ENCODE results near the gene TRAPPC12. TPM values are rescaled to one million over a fixed set of nuclear protein-coding genes. Genes with fewer than 3 reads are reported as not detected.
"Not testable (repeated sequence)": the region's sequence is repeated elsewhere in the genome, so short reads cannot be mapped to it uniquely, and the experiment has no call there.

TRAPPC12 gene
- total RNA-seq, 1 experiment from 2014 or later = 69.1 TPM

- Histone ChIP-seq H3K27ac (ENCODE audit: low read length) (no peak overlapping the region), H3K9ac (ENCODE audit: low read length) (no peak overlapping the region), H3K4me1 (ENCODE audit: low read length) (peaks cover 6% of the 10 kb centered on the region; the same call in 1 of the 2 replicates), H3K4me3 (ENCODE audit: low read length) (no peak overlapping the region), H3K4me2 (ENCODE audit: low read depth, low read length, poor library complexity, severe bottlenecking) (no peak overlapping the region), H2AFZ (ENCODE audit: low read length) (no peak overlapping the region), H4K20me1 (ENCODE audit: insufficient read depth, low read depth, low read length) (no peaks in the 10 kb centered on the region), H3K27me3 (ENCODE audit: low read length) (no peaks in the 10 kb centered on the region), H3K9me3 (ENCODE audit: low read length) (no peaks in the 10 kb centered on the region), H3K9me2 (replicated peaks; ENCODE audit: insufficient read depth, low read length) (no peaks in the 10 kb centered on the region), H3K36me3 (ENCODE audit: insufficient read depth, low read length) (peaks cover 11% of the 10 kb centered on the region), H3K79me2 (ENCODE audit: low read length) (no peaks in the 10 kb centered on the region)
- no peak for DNase-seq
These were observed 114.1 kb downstream of the TRAPPC12 start for GRCh38 chr2:3493615-3494007.

DNA sequence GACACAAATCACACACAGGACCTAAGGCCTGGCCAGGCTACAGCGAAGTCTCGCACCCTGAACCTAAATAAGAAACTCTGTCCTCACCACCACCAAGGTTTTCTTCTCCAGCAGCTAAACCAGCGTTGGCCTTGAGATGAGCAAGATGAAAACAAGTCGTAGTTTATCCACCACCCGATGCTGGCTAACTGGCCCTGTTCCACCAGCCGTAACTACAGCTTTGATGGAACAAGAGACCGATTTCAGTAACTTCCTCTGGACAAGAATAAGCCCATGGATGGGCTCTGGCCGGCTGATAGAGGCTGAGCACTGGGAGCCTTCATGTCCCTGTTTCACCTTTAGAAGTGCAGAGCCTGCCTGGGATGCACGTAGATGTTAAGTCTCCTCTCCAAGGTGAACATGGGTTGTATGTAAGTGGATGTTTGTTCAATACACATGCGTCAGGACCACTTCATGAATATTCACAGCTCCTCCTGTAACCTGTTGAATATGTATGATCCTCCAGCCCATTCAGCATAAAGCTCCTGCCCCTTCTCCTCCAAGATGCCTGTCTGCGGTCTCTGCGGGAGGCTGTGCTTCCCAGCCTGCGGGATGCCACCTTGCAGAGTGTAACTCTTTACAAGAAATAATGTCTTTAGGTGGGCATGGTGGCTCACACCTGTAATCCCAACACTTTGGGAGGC lies 115.6 kb downstream of the TRAPPC12 start:
- no peak overlapping the region for H3K27ac ChIP-seq (ENCODE audit: low read length)
- no peaks in the 10 kb centered on the region for H3K27me3 ChIP-seq (ENCODE audit: low read length)
- H2AFZ ChIP-seq (ENCODE audit: low read length) = no peak overlapping the region
- no peak overlapping the region for H3K9ac ChIP-seq (ENCODE audit: low read length)
- H3K4me1 ChIP-seq (ENCODE audit: low read length) = peaks cover 6% of the 10 kb centered on the region; the same call in 1 of the 2 replicates
- no peaks in the 10 kb centered on the region for H3K9me2 ChIP-seq (replicated peaks; ENCODE audit: insufficient read depth, low read length)
- no peak overlapping the region for H3K4me3 ChIP-seq (ENCODE audit: low read length)
- H3K79me2 ChIP-seq (ENCODE audit: low read length) = no peaks in the 10 kb centered on the region
- no peak overlapping the region for H3K4me2 ChIP-seq (ENCODE audit: low read depth, low read length, poor library complexity, severe bottlenecking)
- no peaks in the 10 kb centered on the region for H4K20me1 ChIP-seq (ENCODE audit: insufficient read depth, low read depth, low read length)
- peaks cover 20% of the 10 kb centered on the region for H3K36me3 ChIP-seq (ENCODE audit: insufficient read depth, low read length)
- no peak for DNase-seq
- H3K9me3 ChIP-seq (ENCODE audit: low read length) = no peaks in the 10 kb centered on the region

GRCh38 chr2:3496708-3497080 lies 117.2 kb downstream of the TRAPPC12 start:
- H3K4me3 ChIP-seq (ENCODE audit: low read length); H3K9me2 ChIP-seq (replicated peaks; ENCODE audit: insufficient read depth, low read length); H3K9ac ChIP-seq (ENCODE audit: low read length); H3K4me1 ChIP-seq (ENCODE audit: low read length); H3K27ac ChIP-seq (ENCODE audit: low read length); H3K4me2 ChIP-seq (ENCODE audit: low read depth, low read length, poor library complexity, severe bottlenecking); H3K27me3 ChIP-seq (ENCODE audit: low read length); H3K79me2 ChIP-seq (ENCODE audit: low read length); H2AFZ ChIP-seq (ENCODE audit: low read length); H3K9me3 ChIP-seq (ENCODE audit: low read length); H4K20me1 ChIP-seq (ENCODE audit: insufficient read depth, low read depth, low read length); DNase-seq: not testable (repeated sequence)
- peaks cover 20% of the 10 kb centered on the region for H3K36me3 ChIP-seq (ENCODE audit: insufficient read depth, low read length)

DNA sequence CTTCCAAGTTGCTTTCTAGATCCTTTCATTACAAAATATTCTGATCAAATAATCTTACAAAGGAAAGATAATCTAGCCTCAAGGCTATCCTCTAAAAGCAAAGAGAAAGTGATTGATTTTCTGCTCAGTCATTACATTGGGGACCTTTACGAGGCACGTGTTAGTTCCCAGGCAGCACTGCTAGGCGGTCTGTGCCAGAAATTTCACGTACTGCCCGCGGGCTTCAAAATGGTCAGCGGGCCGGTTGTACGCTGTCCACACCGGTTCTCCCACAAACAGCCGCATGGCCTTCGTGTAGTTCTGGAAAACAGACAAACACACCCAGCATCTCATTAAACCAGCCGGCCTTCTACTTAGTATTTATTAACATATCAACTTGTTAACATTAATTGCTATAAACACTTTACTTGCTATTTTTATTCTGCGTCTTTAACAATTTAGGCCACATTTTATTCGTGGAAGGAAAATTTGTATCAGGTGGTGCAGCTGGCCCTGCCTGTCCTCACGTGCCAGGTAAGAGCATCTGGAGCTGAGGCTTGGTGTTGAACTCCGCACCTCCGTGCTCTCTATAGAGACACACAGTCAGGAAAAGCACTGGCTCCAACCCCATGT lies 119.4 kb downstream of the TRAPPC12 start:
- Histone ChIP-seq H3K9ac (ENCODE audit: low read length) (no peak overlapping the region), H3K9me2 (replicated peaks; ENCODE audit: insufficient read depth, low read length) (no peaks in the 10 kb centered on the region), H3K27ac (ENCODE audit: low read length) (no peak overlapping the region), H3K27me3 (ENCODE audit: low read length) (no peaks in the 10 kb centered on the region), H4K20me1 (ENCODE audit: insufficient read depth, low read depth, low read length) (no peaks in the 10 kb centered on the region; the same call in 1 of the 2 replicates), H3K9me3 (ENCODE audit: low read length) (no peaks in the 10 kb centered on the region), H3K4me2 (ENCODE audit: low read depth, low read length, poor library complexity, severe bottlenecking) (no peak overlapping the region), H3K4me1 (ENCODE audit: low read length) (no peaks in the 10 kb centered on the region), H3K36me3 (ENCODE audit: insufficient read depth, low read length) (peaks cover 22% of the 10 kb centered on the region), H3K4me3 (ENCODE audit: low read length) (no peak overlapping the region), H2AFZ (ENCODE audit: low read length) (no peak overlapping the region), H3K79me2 (ENCODE audit: low read length) (peaks cover 14% of the 10 kb centered on the region)
- no peak for DNase-seq

- Histone ChIP-seq H3K9me3 (ENCODE audit: low read length) (no peaks in the 10 kb centered on the region), H3K4me1 (ENCODE audit: low read length) (no peaks in the 10 kb centered on the region)
These were observed 120.9 kb downstream of the TRAPPC12 start for GRCh38 chr2:3500326-3500899.

GRCh38 chr2:3503046-3503445 lies 123.6 kb downstream of the TRAPPC12 start:
- no peaks in the 10 kb centered on the region for H3K4me1 ChIP-seq (ENCODE audit: low read length)
- no peak overlapping the region for H3K9ac ChIP-seq (ENCODE audit: low read length)
- H3K9me2 ChIP-seq (replicated peaks; ENCODE audit: insufficient read depth, low read length) = no peaks in the 10 kb centered on the region
- no peak overlapping the region for H3K4me3 ChIP-seq (ENCODE audit: low read length)
- H3K9me3 ChIP-seq (ENCODE audit: low read length) = no peaks in the 10 kb centered on the region
- peaks cover 54% of the 10 kb centered on the region for H3K79me2 ChIP-seq (ENCODE audit: low read length)
- no peaks in the 10 kb centered on the region for H3K27me3 ChIP-seq (ENCODE audit: low read length)
- H3K27ac ChIP-seq (ENCODE audit: low read length) = no peak overlapping the region
- H3K36me3 ChIP-seq (ENCODE audit: insufficient read depth, low read length) = peaks cover 49% of the 10 kb centered on the region; the same call in 1 of the 2 replicates
- no peak for DNase-seq
- no peak overlapping the region for H3K4me2 ChIP-seq (ENCODE audit: low read depth, low read length, poor library complexity, severe bottlenecking)
- H4K20me1 ChIP-seq (ENCODE audit: insufficient read depth, low read depth, low read length) = no peaks in the 10 kb centered on the region; the same call in 1 of the 2 replicates
- H2AFZ ChIP-seq (ENCODE audit: low read length) = no peak overlapping the region

More at GRCh38 chr2:3500326-3500899, 120.9 kb downstream of the TRAPPC12 start:
- Histone ChIP-seq H3K27me3 (ENCODE audit: low read length) (no peaks in the 10 kb centered on the region), H3K9me2 (replicated peaks; ENCODE audit: insufficient read depth, low read length) (no peaks in the 10 kb centered on the region), H3K27ac (ENCODE audit: low read length) (no peak overlapping the region), H4K20me1 (ENCODE audit: insufficient read depth, low read depth, low read length) (no peaks in the 10 kb centered on the region; the same call in 1 of the 2 replicates), H3K79me2 (ENCODE audit: low read length) (peaks cover 29% of the 10 kb centered on the region), H3K4me3 (ENCODE audit: low read length) (no peak overlapping the region), H3K36me3 (ENCODE audit: insufficient read depth, low read length) (peaks cover 33% of the 10 kb centered on the region), H3K4me2 (ENCODE audit: low read depth, low read length, poor library complexity, severe bottlenecking) (no peak overlapping the region), H3K9ac (ENCODE audit: low read length) (no peak overlapping the region), H2AFZ (ENCODE audit: low read length) (no peak overlapping the region)
- DNase-seq = no peak

DNA sequence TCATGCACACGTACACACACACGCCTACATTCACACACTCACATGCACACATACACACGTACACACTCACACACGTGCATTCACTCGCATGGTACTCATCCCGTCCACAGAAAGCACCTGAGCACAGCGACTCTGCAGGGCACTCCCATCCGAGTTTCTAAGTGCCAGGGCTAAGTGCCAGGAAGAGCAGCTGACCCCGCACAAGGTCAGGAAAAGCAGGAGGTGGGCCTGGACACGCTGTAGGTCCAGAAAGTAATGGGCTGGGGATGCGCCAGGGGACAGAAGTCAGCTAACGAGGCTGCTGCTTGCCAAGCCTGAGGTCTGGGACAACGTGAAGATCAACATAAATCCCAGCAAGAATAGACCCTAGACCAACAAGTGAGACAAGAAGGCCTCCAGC lies 124.0 kb downstream of the TRAPPC12 start:
- Histone ChIP-seq H4K20me1 (ENCODE audit: insufficient read depth, low read depth, low read length) (no peaks in the 10 kb centered on the region; the same call in 1 of the 2 replicates), H3K9me3 (ENCODE audit: low read length) (no peaks in the 10 kb centered on the region), H2AFZ (ENCODE audit: low read length) (no peak overlapping the region), H3K27ac (ENCODE audit: low read length) (no peak overlapping the region), H3K27me3 (ENCODE audit: low read length) (no peaks in the 10 kb centered on the region), H3K4me3 (ENCODE audit: low read length) (no peak overlapping the region), H3K9me2 (replicated peaks; ENCODE audit: insufficient read depth, low read length) (no peaks in the 10 kb centered on the region), H3K4me1 (ENCODE audit: low read length) (no peaks in the 10 kb centered on the region), H3K9ac (ENCODE audit: low read length) (no peak overlapping the region), H3K4me2 (ENCODE audit: low read depth, low read length, poor library complexity, severe bottlenecking) (no peak overlapping the region), H3K79me2 (ENCODE audit: low read length) (peaks cover 57% of the 10 kb centered on the region), H3K36me3 (ENCODE audit: insufficient read depth, low read length) (peaks cover 45% of the 10 kb centered on the region; the same call in 1 of the 2 replicates)
- DNase-seq = no peak

DNA sequence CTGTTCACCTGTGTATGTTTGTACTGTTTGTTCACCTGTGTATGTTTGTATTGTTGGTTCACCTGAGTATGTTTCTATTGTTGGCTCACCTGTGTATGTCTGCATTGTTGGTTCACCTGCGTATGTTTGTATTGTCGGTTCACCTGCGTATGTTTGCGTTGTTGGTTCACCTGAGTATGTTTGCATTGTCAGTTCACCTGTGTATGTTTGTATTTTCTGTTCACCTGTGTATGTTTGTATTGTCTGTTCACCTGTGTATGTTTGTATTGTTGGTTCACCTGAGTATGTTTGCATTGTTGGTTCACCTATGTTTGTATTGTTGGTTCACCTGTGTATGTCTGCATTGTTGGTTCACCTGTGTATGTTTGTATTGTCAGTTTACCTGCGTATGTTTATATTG lies 125.2 kb downstream of the TRAPPC12 start:
- no peaks in the 10 kb centered on the region; the same call in 1 of the 2 replicates for H4K20me1 ChIP-seq (ENCODE audit: insufficient read depth, low read depth, low read length)
- H3K9me3 ChIP-seq (ENCODE audit: low read length) = no peaks in the 10 kb centered on the region
- no peak overlapping the region for H3K27ac ChIP-seq (ENCODE audit: low read length)
- no peaks in the 10 kb centered on the region for H3K9me2 ChIP-seq (replicated peaks; ENCODE audit: insufficient read depth, low read length)
- DNase-seq = no peak
- H3K4me2 ChIP-seq (ENCODE audit: low read depth, low read length, poor library complexity, severe bottlenecking) = no peak overlapping the region
- no peaks in the 10 kb centered on the region for H3K27me3 ChIP-seq (ENCODE audit: low read length)
- H3K36me3 ChIP-seq (ENCODE audit: insufficient read depth, low read length) = peaks cover 38% of the 10 kb centered on the region
- peaks cover 64% of the 10 kb centered on the region for H3K79me2 ChIP-seq (ENCODE audit: low read length)
- H2AFZ ChIP-seq (ENCODE audit: low read length) = no peak overlapping the region
- H3K4me3 ChIP-seq (ENCODE audit: low read length) = no peak overlapping the region
- no peak overlapping the region for H3K9ac ChIP-seq (ENCODE audit: low read length)
- H3K4me1 ChIP-seq (ENCODE audit: low read length) = no peaks in the 10 kb centered on the region

Measured in Karpas-422 (cell line).